GM23248 (cell line): ENCODE results near the gene LTBP4. TPM values are rescaled to one million over a fixed set of nuclear protein-coding genes. Genes with fewer than 3 reads are reported as not detected.

Experiments
- DNase-seq: peaks from one replicate; pipeline ENCODE4 v3.0.0-alpha.2; 2015
- H2AFZ ChIP-seq: fragments of 200-600 bp; sonication (generic); 2 replicates; pipeline ENCODE4 v1.6.1; 2016; ENCODE audit warnings: antibody characterized with exemption
- H3F3A ChIP-seq: fragments of 200-600 bp; sonication (generic); 2 replicates; pipeline ENCODE4 v1.6.1; 2016; ENCODE audit warnings: mild to moderate bottlenecking, antibody characterized with exemption, mixed run types; ENCODE audit not compliant: insufficient read depth
- H3K27ac ChIP-seq: fragments of 200-600 bp; sonication (generic); 2 replicates; pipeline ENCODE4 v1.5.1; 2016; ENCODE audit warnings: mild to moderate bottlenecking
- H3K27me3 ChIP-seq: fragments of 200-600 bp; sonication (generic); replicated peaks from 2 replicates; pipeline ENCODE4 v1.6.1; 2016; ENCODE audit warnings: mild to moderate bottlenecking; ENCODE audit not compliant: insufficient read depth
- H3K36me3 ChIP-seq: fragments of 200-600 bp; sonication (generic); 2 replicates; pipeline ENCODE4 v1.6.1; 2016; ENCODE audit warnings: low read depth, mild to moderate bottlenecking
- H3K4me1 ChIP-seq: fragments of 200-600 bp; sonication (generic); 2 replicates; pipeline ENCODE4 v1.6.1; 2016; ENCODE audit warnings: mild to moderate bottlenecking; ENCODE audit not compliant: insufficient read depth
- H3K4me2 ChIP-seq: fragments of 200-600 bp; sonication (generic); one replicate; pipeline ENCODE4 v1.6.1; 2016; ENCODE audit warnings: mild to moderate bottlenecking; ENCODE audit not compliant: unreplicated experiment
- H3K4me3 ChIP-seq: fragments of 200-600 bp; sonication (generic); 2 replicates; pipeline ENCODE4 v1.5.1; 2016; ENCODE audit warnings: mild to moderate bottlenecking
- H3K79me2 ChIP-seq: fragments of 200-600 bp; sonication (generic); 2 replicates; pipeline ENCODE4 v1.6.1; 2016; ENCODE audit warnings: mild to moderate bottlenecking; ENCODE audit not compliant: insufficient read depth
- H3K9ac ChIP-seq: fragments of 200-600 bp; sonication (generic); 2 replicates; pipeline ENCODE4 v1.6.1; 2016; ENCODE audit warnings: mild to moderate bottlenecking
- H3K9me2 ChIP-seq: fragments of 200-600 bp; sonication (generic); 2 replicates; pipeline ENCODE4 v1.6.1; 2016; ENCODE audit warnings: mixed run types, mild to moderate bottlenecking, moderate library complexity; ENCODE audit not compliant: insufficient read depth
- H3K9me3 ChIP-seq: fragments of 200-600 bp; sonication (generic); one replicate; pipeline ENCODE4 v1.6.1; 2017; ENCODE audit warnings: low read depth
- H4K20me1 ChIP-seq: fragments of 200-600 bp; sonication (generic); 2 replicates; pipeline ENCODE4 v1.6.0; 2016; ENCODE audit not compliant: insufficient read depth
- EZH2 ChIP-seq: fragments of 200-600 bp; sonication (generic); IDR thresholded peaks from 2 replicates; pipeline ENCODE4 v1.6.1; 2018; ENCODE audit warnings: antibody characterized with exemption, mild to moderate bottlenecking; ENCODE audit not compliant: insufficient read depth, poor library complexity, severe bottlenecking
- EZH2phosphoT487 ChIP-seq: fragments of 200-600 bp; sonication (generic); IDR thresholded peaks from 2 replicates; pipeline ENCODE4 v1.6.1; 2018; ENCODE audit warnings: antibody characterized with exemption, moderate library complexity, mild to moderate bottlenecking, low read depth; ENCODE audit not compliant: insufficient read depth
- WGBS, 2 experiments: methylation state at CpG; one replicate each; pipeline ENCODE4 v1.1.6; 2015 to 2017; ENCODE audit warnings: low lambda C conversion rate in 2 of 2, low coverage in 1 of 2; ENCODE audit errors: missing lambda C conversion rate in 2 of 2; 5-methylcytosine and 5-hydroxymethylcytosine counted together
- in situ Hi-C: fragments of 300-500 bp; cut with MboI; formaldehyde crosslinking; loops from 2 replicates; pipeline ENCODE4 v1.15.0; 2020
- polyA plus RNA-seq: library from polyadenylated mRNA; unstranded; fragments of >200 nt; fragmentation: Nextera tagmentation; extraction: Ambion mirVana; gene quantifications from 2 replicates; pipeline ENCODE4 v1.2.1, GENCODE V29; 2016
- total RNA-seq: library from RNA; depleted of rRNA; stranded (reverse); fragments of >200 nt; shearing (Covaris generic); gene quantifications from 2 replicates; pipeline ENCODE4 v1.2.3, GENCODE V29; 2014

Gene LTBP4
- total and polyA plus RNA-seq, 2 experiments from 2014 or later = 18.0 to 47.2 TPM

- no peaks in the 10 kb centered on the region for H3K9me2 ChIP-seq
- H3K9ac ChIP-seq = no peak overlapping the region
- TF ChIP-seq EZH2 (no peak), EZH2phosphoT487 (no peak)
- no peak for DNase-seq
- no peak overlapping the region for H2AFZ ChIP-seq
- no peak overlapping the region for H3K4me2 ChIP-seq
- H3K79me2 ChIP-seq = no peaks in the 10 kb centered on the region
- H3K4me3 ChIP-seq = no peak overlapping the region
- H3K36me3 ChIP-seq = 0 out of 2 replicates have a peak, but pooled peaks cover 3% of the 10 kb centered on the region
- 89 to 92% methylated on average over 5 of the region's 5 CpGs for WGBS, 2 experiments
- no peaks in the 10 kb centered on the region for H3K9me3 ChIP-seq
- in situ Hi-C loops = no loop called here
- no peaks in the 10 kb centered on the region for H3K27me3 ChIP-seq
- 0 out of 2 replicates have a peak, but pooled peaks cover 4% of the 10 kb centered on the region for H3F3A ChIP-seq
- H3K27ac ChIP-seq = no peak overlapping the region
- no peaks in the 10 kb centered on the region for H4K20me1 ChIP-seq
- peaks cover 9% of the 10 kb centered on the region for H3K4me1 ChIP-seq
These were observed 15.0 kb downstream of the LTBP4 start for GRCh38 chr19:40616178-40616577.

- no peak overlapping the region for H3K27ac ChIP-seq
- in situ Hi-C loops = no loop called here
- DNase-seq = no peak
- H3K79me2 ChIP-seq = no peaks in the 10 kb centered on the region
- H3F3A ChIP-seq = no peaks in the 10 kb centered on the region
- TF ChIP-seq EZH2phosphoT487 (no peak), EZH2 (no peak)
- no peak overlapping the region for H3K9ac ChIP-seq
- H3K4me3 ChIP-seq = no peak overlapping the region
- no peaks in the 10 kb centered on the region for H3K27me3 ChIP-seq
- H4K20me1 ChIP-seq = no peaks in the 10 kb centered on the region
- 96 to 98% methylated on average over 15 to 17 of the region's 17 CpGs for WGBS, 2 experiments
- no peaks in the 10 kb centered on the region for H3K9me2 ChIP-seq
- no peaks in the 10 kb centered on the region for H3K9me3 ChIP-seq
- H3K4me2 ChIP-seq = no peak overlapping the region
- no peak overlapping the region for H2AFZ ChIP-seq
- H3K4me1 ChIP-seq = peaks cover 5% of the 10 kb centered on the region; the same call in 1 of the 2 replicates
- H3K36me3 ChIP-seq = 0 out of 2 replicates have a peak, but pooled peaks cover 3% of the 10 kb centered on the region
These were observed 15.8 kb downstream of the LTBP4 start for GRCh38 chr19:40616941-40617340.

- no peaks in the 10 kb centered on the region for H3K9me3 ChIP-seq
- no peaks in the 10 kb centered on the region for H3K27me3 ChIP-seq
- H2AFZ ChIP-seq = no peak overlapping the region
- H3K36me3 ChIP-seq = 0 out of 2 replicates have a peak, but pooled peaks cover 3% of the 10 kb centered on the region
- no peak overlapping the region for H3K4me3 ChIP-seq
- no peaks in the 10 kb centered on the region for H3F3A ChIP-seq
- no peak overlapping the region for H3K9ac ChIP-seq
- H3K9me2 ChIP-seq = no peaks in the 10 kb centered on the region
- H3K79me2 ChIP-seq = no peaks in the 10 kb centered on the region
- no peak overlapping the region for H3K4me2 ChIP-seq
- WGBS, 2 experiments = 47 to 58% methylated on average over 4 of the region's 4 CpGs
- TF ChIP-seq EZH2phosphoT487 (no peak), EZH2 (no peak)
- no peak for DNase-seq
- no peaks in the 10 kb centered on the region for H4K20me1 ChIP-seq
- H3K27ac ChIP-seq = no peak overlapping the region
- in situ Hi-C loops = no loop called here
- peaks cover 5% of the 10 kb centered on the region; the same call in 1 of the 2 replicates for H3K4me1 ChIP-seq
These were observed 16.8 kb downstream of the LTBP4 start for GRCh38 chr19:40617961-40618360.

DNA sequence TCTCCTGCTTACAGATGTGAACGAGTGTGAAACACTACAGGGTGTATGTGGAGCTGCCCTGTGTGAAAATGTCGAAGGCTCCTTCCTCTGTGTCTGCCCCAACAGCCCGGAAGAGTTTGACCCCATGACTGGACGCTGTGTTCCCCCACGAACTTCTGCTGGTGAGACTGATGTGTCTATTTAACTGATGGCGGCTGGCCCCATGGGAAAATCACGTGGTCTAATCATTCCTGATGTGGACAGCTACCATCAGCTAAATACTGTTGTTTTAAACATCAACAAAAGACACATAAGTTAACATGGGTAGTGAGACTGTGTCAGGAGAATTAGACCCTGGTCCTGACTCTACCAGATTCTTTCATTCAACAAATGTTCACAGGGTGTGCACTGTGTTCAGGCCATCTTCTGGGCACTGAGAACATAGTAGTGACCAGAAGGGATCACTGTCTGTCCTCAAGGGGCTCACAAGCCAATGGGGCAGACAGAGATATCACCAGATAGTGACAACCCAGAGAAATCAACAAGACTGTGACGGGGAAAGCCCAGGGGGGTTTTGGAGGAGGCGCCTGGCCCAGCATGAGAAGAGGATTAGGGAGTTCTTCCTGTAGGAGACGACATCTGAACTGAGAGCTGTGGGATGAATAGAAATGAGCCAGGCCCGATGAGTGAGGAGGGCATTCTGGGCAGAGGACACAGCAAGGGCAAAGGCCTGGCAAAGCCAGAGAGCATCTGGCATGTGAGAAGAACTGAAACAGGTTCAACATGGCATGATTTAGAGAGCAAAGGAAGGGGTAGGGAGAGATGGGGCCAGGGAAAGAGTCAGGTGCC lies 18.4 kb downstream of the LTBP4 start:
- TF ChIP-seq EZH2 (no peak), EZH2phosphoT487 (no peak)
- Histone ChIP-seq H4K20me1 (no peaks in the 10 kb centered on the region), H2AFZ (no peak overlapping the region), H3K9me3 (no peaks in the 10 kb centered on the region), H3K27ac (no peak overlapping the region), H3K4me3 (no peak overlapping the region), H3K9me2 (no peaks in the 10 kb centered on the region), H3K27me3 (no peaks in the 10 kb centered on the region), H3K4me2 (no peak overlapping the region), H3F3A (no peaks in the 10 kb centered on the region), H3K9ac (no peak overlapping the region), H3K4me1 (peaks cover 5% of the 10 kb centered on the region; the same call in 1 of the 2 replicates), H3K79me2 (no peaks in the 10 kb centered on the region), H3K36me3 (0 out of 2 replicates have a peak, but pooled peaks cover 3% of the 10 kb centered on the region)
- 76 to 80% methylated on average over 11 of the region's 11 CpGs for WGBS, 2 experiments
- in situ Hi-C loops = no loop called here
- DNase-seq = no peak
